Esophagus muscularis mucosa (tissue), 4 donors: ENCODE measurements around the gene SND1.

Experiments used
- EP300 ChIP-seq: sonication (generic); formaldehyde crosslinking; IDR thresholded peaks from one replicate; pipeline ENCODE4 v1.6.1; 2017; ENCODE audit warnings: antibody characterized with exemption
- POLR2A ChIP-seq: fragments of 450-650 bp; IDR thresholded peaks from one replicate; pipeline ENCODE4 v1.6.1; 2017; ENCODE audit warnings: antibody characterized with exemption, moderate library complexity, mild to moderate bottlenecking, low read depth
- TF ChIP-seq, protein P1 (sequence below), 3 experiments: fragments of 200-600 bp in 2 of 3; fragments of 450-650 bp in 1 of 3; sonication (generic) in 2 of 3; IDR thresholded peaks; one replicate each; pipeline ENCODE4 v1.5.1; 2017 to 2019; ENCODE audit warnings: antibody characterized with exemption in 3 of 3, mild to moderate bottlenecking in 2 of 3, moderate library complexity in 1 of 3

DNA sequence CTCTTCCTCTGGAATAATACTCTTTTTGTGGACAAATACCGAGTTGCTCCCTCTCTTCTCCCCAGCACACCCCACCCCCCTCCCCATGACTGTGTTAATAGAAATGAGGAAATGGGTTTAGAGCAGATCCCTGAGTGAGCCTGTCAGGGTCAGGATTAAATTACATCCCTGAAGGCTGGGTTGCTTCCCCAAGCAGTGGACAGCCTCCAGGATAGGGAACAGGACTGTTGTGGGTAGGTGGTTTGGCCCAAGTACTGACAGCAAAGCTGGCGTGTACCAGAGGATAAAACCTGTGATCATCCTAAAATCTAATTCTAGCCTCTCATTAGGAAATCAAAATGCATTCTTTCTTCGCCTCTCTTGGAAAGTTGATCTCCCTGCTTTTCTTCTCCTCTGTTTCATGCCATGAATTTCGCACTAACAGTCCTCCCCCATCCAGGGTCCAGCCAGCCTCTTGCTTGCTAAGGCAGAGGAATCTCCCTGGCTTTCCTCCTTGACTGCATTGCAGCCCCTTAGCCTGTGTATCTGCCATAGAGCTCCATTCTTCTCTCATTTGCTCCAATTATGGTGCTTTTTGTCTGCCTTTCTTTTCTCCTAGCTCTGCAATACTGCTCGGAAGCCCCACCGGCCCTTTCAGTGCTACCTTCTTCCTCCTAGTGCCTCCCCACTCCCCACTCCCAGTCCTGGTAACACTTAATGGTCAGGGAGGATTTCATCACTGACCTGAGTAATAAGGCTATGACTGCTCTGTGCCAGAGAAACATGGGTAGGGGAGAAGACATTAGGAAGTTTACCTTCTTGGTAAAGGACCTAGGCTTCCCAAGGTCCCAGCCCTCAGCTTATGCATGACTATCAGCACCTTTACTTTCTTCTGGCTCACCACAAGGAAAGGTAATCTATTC lies 370.9 kb downstream of the SND1 start:
- TF ChIP-seq POLR2A (no peak), EP300 (no peak)
- TF ChIP-seq, protein P1, sequence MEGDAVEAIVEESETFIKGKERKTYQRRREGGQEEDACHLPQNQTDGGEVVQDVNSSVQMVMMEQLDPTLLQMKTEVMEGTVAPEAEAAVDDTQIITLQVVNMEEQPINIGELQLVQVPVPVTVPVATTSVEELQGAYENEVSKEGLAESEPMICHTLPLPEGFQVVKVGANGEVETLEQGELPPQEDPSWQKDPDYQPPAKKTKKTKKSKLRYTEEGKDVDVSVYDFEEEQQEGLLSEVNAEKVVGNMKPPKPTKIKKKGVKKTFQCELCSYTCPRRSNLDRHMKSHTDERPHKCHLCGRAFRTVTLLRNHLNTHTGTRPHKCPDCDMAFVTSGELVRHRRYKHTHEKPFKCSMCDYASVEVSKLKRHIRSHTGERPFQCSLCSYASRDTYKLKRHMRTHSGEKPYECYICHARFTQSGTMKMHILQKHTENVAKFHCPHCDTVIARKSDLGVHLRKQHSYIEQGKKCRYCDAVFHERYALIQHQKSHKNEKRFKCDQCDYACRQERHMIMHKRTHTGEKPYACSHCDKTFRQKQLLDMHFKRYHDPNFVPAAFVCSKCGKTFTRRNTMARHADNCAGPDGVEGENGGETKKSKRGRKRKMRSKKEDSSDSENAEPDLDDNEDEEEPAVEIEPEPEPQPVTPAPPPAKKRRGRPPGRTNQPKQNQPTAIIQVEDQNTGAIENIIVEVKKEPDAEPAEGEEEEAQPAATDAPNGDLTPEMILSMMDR (IDR thresholded peaks at IDR 0.05) = no peak
